Hepatocyte (in vitro differentiated cells): Measurements from ENCODE around the gene SNAPC2.

Source experiments
- CTCF ChIP-seq: fragments of 200-600 bp; sonication (generic); IDR thresholded peaks from 2 replicates; pipeline ENCODE4 v1.5.1; 2016; ENCODE audit warnings: antibody characterized with exemption, mild to moderate bottlenecking; ENCODE audit not compliant: poor library complexity
- EZH2 ChIP-seq: fragments of 200-600 bp; sonication (generic); IDR thresholded peaks from 2 replicates; pipeline ENCODE4 v1.6.1; 2016; ENCODE audit warnings: antibody characterized with exemption, mild to moderate bottlenecking, borderline replicate concordance

GRCh38 chr19:7902796-7903243 is 17.3 kb upstream of the SNAPC2 start:
- no peak for TF ChIP-seq CTCF
- no peak for TF ChIP-seq EZH2
